ENCODE measurements around the gene ANXA2.

- TF ChIP-seq EZH2phosphoT487 (IDR thresholded peaks at IDR 0.05; ENCODE audit: borderline replicate concordance) (no peak), CTCF (conservative IDR thresholded peaks at IDR 0.05; ENCODE audit: low read length) (no peak)
Measured at GRCh38 chr15:60392986-60393790, 4.6 kb downstream of the ANXA2 start.

All from Loucy (cell line).